KMS-11 (cell line): Measurements from ENCODE around the gene THUMPD1.
A peak's percentile ranks its signal among the peaks of the same experiment; 100 is the strongest.

Experiments
- H2AFZ ChIP-seq: fragments of 200-600 bp; sonication (generic); 2 replicates; pipeline ENCODE4 v1.6.1; 2016; ENCODE audit warnings: antibody characterized with exemption, mixed run types, low read depth
- H3K27ac ChIP-seq: fragments of 200-600 bp; sonication (generic); 2 replicates; pipeline ENCODE4 v1.6.1; 2016; ENCODE audit warnings: mild to moderate bottlenecking, mixed run types
- H3K27me3 ChIP-seq: fragments of 200-600 bp; sonication (generic); 2 replicates; pipeline ENCODE4 v1.6.1; 2017; ENCODE audit warnings: mild to moderate bottlenecking, low read depth, mixed run types, moderate library complexity; ENCODE audit not compliant: insufficient read depth
- H3K36me3 ChIP-seq: fragments of 200-600 bp; sonication (generic); 2 replicates; pipeline ENCODE4 v1.6.1; 2017; ENCODE audit warnings: mild to moderate bottlenecking, mixed run types; ENCODE audit not compliant: insufficient read depth
- H3K4me1 ChIP-seq: fragments of 200-600 bp; sonication (generic); 2 replicates; pipeline ENCODE4 v1.6.1; 2016; ENCODE audit warnings: mild to moderate bottlenecking, low read depth, mixed run types; ENCODE audit not compliant: poor library complexity, severe bottlenecking
- H3K4me2 ChIP-seq: fragments of 200-600 bp; sonication (generic); 2 replicates; pipeline ENCODE4 v1.7.0; 2016; ENCODE audit warnings: mild to moderate bottlenecking, mixed run types
- H3K4me3 ChIP-seq: fragments of 200-600 bp; sonication (generic); IDR thresholded peaks from 2 replicates; pipeline ENCODE4 v1.6.1; 2017; ENCODE audit warnings: low read depth, low read length, mixed read lengths; ENCODE audit not compliant: insufficient read depth
- H3K79me2 ChIP-seq: fragments of 200-600 bp; sonication (generic); 2 replicates; pipeline ENCODE4 v1.6.1; 2016; ENCODE audit warnings: low read depth, mixed run types; ENCODE audit not compliant: insufficient read depth
- H3K9ac ChIP-seq: fragments of 200-600 bp; sonication (generic); 2 replicates; pipeline ENCODE4 v1.6.1; 2016; ENCODE audit warnings: mild to moderate bottlenecking, mixed run types
- H4K20me1 ChIP-seq: fragments of 200-600 bp; sonication (generic); 2 replicates; pipeline ENCODE4 v1.6.1; 2016; ENCODE audit warnings: mild to moderate bottlenecking, mixed run types; ENCODE audit not compliant: insufficient read depth
- CTCF ChIP-seq: fragments of 200-600 bp; sonication (generic); conservative IDR thresholded peaks from 2 replicates; pipeline ENCODE4 v1.6.1; 2017; ENCODE audit warnings: low read depth, mild to moderate bottlenecking, antibody characterized with exemption, low read length, moderate library complexity, mixed read lengths

The THUMPD1 gene

DNA sequence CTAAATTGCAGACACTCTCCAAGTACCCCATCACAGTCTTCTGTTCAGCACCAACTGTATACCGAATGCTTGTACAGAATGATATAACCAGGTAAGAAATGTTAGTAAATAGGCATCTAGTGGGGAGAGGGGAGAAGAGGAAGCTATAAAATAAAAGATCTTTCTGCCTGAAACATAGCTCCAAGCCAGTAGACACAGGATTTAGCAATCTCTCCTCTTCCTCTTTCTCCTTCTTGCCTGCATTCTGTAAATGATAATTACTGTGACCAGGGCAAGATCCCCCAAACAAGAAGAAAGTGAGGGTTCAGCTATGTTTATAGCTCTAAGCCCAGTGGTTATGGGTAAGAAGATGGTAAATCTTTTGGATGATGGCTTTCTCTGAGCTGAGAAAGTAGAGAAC is 40.1 kb upstream of the THUMPD1 start:
- no peaks in the 10 kb centered on the region for H3K79me2 ChIP-seq
- no peaks in the 10 kb centered on the region for H3K27me3 ChIP-seq
- H3K9ac ChIP-seq = no peak overlapping the region
- H3K27ac ChIP-seq = no peak overlapping the region
- H2AFZ ChIP-seq = no peak overlapping the region
- no peaks in the 10 kb centered on the region for H3K36me3 ChIP-seq
- H3K4me2 ChIP-seq = no peak overlapping the region
- no peaks in the 10 kb centered on the region for H3K4me1 ChIP-seq
- no peak overlapping the region for H3K4me3 ChIP-seq
- no peaks in the 10 kb centered on the region for H4K20me1 ChIP-seq
- no peak for TF ChIP-seq CTCF

DNA sequence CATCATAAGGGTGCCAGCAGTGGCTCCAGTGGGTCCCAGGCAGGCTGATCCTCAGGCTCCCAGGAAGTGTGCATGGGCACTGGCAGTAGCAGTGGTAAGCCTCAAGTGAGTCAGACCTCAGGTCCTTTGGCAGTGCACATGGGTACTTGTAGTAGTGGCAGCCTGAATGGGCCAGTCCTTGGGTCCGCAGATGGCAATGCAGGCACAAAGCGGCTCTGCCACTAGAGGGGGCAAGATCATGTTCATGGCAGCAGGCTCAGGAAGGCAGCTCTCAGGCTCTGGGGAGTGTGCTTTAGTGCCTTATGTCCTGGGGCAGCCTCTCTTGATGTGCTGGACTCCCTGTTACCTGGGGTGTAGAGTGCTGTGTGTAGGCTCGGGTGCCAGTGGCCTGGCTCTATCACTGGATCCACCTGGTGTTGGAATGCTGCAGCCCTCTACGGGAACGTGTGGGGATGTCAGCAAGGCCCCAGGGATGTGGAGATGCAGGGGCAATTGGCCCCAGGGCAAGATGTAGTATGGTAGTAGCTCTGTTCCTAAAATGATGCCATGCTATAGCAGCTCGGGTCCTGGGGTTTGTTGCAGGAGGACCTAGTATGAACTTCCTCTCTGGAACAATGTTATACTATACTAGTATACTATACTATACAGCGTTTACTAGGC is 33.2 kb upstream of the THUMPD1 start:
- no peak overlapping the region for H3K9ac ChIP-seq
- H3K4me1 ChIP-seq = no peaks in the 10 kb centered on the region
- no peak overlapping the region for H3K27ac ChIP-seq
- no peak overlapping the region for H2AFZ ChIP-seq
- TF ChIP-seq CTCF = peak; percentile 61
- H3K4me3 ChIP-seq = no peak overlapping the region
- H3K79me2 ChIP-seq = no peaks in the 10 kb centered on the region
- no peaks in the 10 kb centered on the region for H3K27me3 ChIP-seq
- no peaks in the 10 kb centered on the region for H3K36me3 ChIP-seq
- H4K20me1 ChIP-seq = no peaks in the 10 kb centered on the region
- no peak overlapping the region for H3K4me2 ChIP-seq

GRCh38 chr16:20773679-20774078 is 32.1 kb upstream of the THUMPD1 start:
- no peak overlapping the region for H2AFZ ChIP-seq
- TF ChIP-seq CTCF = no peak
- no peak overlapping the region for H3K9ac ChIP-seq
- H3K4me3 ChIP-seq = no peak overlapping the region
- H3K36me3 ChIP-seq = no peaks in the 10 kb centered on the region
- no peaks in the 10 kb centered on the region for H3K4me1 ChIP-seq
- H3K4me2 ChIP-seq = no peak overlapping the region
- H3K79me2 ChIP-seq = no peaks in the 10 kb centered on the region
- H3K27ac ChIP-seq = no peak overlapping the region
- no peaks in the 10 kb centered on the region for H4K20me1 ChIP-seq
- no peaks in the 10 kb centered on the region for H3K27me3 ChIP-seq

GRCh38 chr16:20768818-20769217 is 27.2 kb upstream of the THUMPD1 start:
- no peak for TF ChIP-seq CTCF
- no peaks in the 10 kb centered on the region for H3K79me2 ChIP-seq
- H3K4me3 ChIP-seq = no peak overlapping the region
- H3K27me3 ChIP-seq = no peaks in the 10 kb centered on the region
- H3K4me2 ChIP-seq = no peak overlapping the region
- H3K36me3 ChIP-seq = no peaks in the 10 kb centered on the region
- peaks cover 14% of the 10 kb centered on the region for H3K4me1 ChIP-seq
- no peak overlapping the region for H3K9ac ChIP-seq
- no peaks in the 10 kb centered on the region for H4K20me1 ChIP-seq
- H3K27ac ChIP-seq = no peak overlapping the region
- no peak overlapping the region for H2AFZ ChIP-seq
